Ovary (tissue), 3 donors: Measurements from ENCODE around the gene SHTN1.

Source experiments
- CTCF ChIP-seq, 3 donors: fragments of 450-650 bp in 2 of 3; fragments of 200-600 bp in 1 of 3; IDR thresholded peaks; one replicate each; pipeline versions ENCODE4 v1.5.1 to v1.8.0; 2016 to 2022; ENCODE audit warnings: antibody characterized with exemption in 3 of 3, mild to moderate bottlenecking in 1 of 3
- EP300 ChIP-seq: sonication (generic); formaldehyde crosslinking; IDR thresholded peaks from one replicate; pipeline ENCODE4 v1.6.1; 2017; ENCODE audit warnings: antibody characterized with exemption
- POLR2A ChIP-seq: fragments of 450-650 bp; IDR thresholded peaks from one replicate; pipeline ENCODE4 v1.6.1; 2017; ENCODE audit warnings: antibody characterized with exemption, mild to moderate bottlenecking, moderate library complexity
- donor health status: DM: no; HTN: no; CAD: no.

- TF ChIP-seq CTCF (IDR thresholded peaks at IDR 0.05), result no peak
- TF ChIP-seq POLR2A, result no peak
- no peak for TF ChIP-seq EP300
These were observed 604 bp upstream of the SHTN1 start for GRCh38 chr10:117005527-117006055.
